Ectodermal cell (in vitro differentiated cells): ENCODE measurements around the gene TRPM3.

Experiments
- H3K27ac ChIP-seq: 2 replicates; pipeline ENCODE4 v1.7.0; 2013; ENCODE audit warnings: mild to moderate bottlenecking, low read depth, low read length; ENCODE audit not compliant: insufficient read depth, poor library complexity, severe bottlenecking
- H3K27me3 ChIP-seq: 2 replicates; pipeline ENCODE4 v1.7.0; 2013; ENCODE audit warnings: mild to moderate bottlenecking, low read length; ENCODE audit not compliant: insufficient read depth, control insufficient read depth, poor library complexity, severe bottlenecking
- H3K36me3 ChIP-seq: one replicate; pipeline ENCODE4 v1.7.0; 2013; ENCODE audit warnings: low read length; ENCODE audit not compliant: control insufficient read depth, insufficient read depth
- H3K4me1 ChIP-seq: one replicate; pipeline ENCODE4 v1.7.0; 2013; ENCODE audit warnings: low read length; ENCODE audit not compliant: control insufficient read depth, insufficient read depth
- H3K4me3 ChIP-seq: 2 replicates; pipeline ENCODE4 v1.7.0; 2013; ENCODE audit warnings: low read depth, low read length, control low read depth; ENCODE audit not compliant: insufficient read depth
- H3K9me3 ChIP-seq: 2 replicates; pipeline ENCODE4 v1.7.0; 2013; ENCODE audit warnings: mild to moderate bottlenecking, low read length, moderate library complexity; ENCODE audit not compliant: control insufficient read depth
- WGBS, 2 experiments: methylation state at CpG; one replicate each; pipeline ENCODE4 v1.1.7; 2013; ENCODE audit warnings: missing lambda C conversion rate in 2 of 2; 5-methylcytosine and 5-hydroxymethylcytosine counted together

The TRPM3 gene

GRCh38 chr9:70486127-70486526 is 635.3 kb downstream of the TRPM3 start:
- H3K4me1 ChIP-seq: no peaks in the 10 kb centered on the region
- no peaks in the 10 kb centered on the region for H3K9me3 ChIP-seq
- H3K27ac ChIP-seq: no peak overlapping the region
- H3K36me3 ChIP-seq: no peaks in the 10 kb centered on the region
- WGBS, 2 experiments: 81 to 82% methylated on average over 3 of the region's 3 CpGs
- H3K4me3 ChIP-seq: no peak overlapping the region
- no peaks in the 10 kb centered on the region for H3K27me3 ChIP-seq

GRCh38 chr9:70485273-70485858 is 636.1 kb downstream of the TRPM3 start:
- Histone ChIP-seq H3K4me3 (no peak overlapping the region), H3K27ac (no peak overlapping the region), H3K27me3 (no peaks in the 10 kb centered on the region), H3K4me1 (peaks cover under 1% of the 10 kb centered on the region), H3K36me3 (no peaks in the 10 kb centered on the region), H3K9me3 (no peaks in the 10 kb centered on the region)
- WGBS, 2 experiments: 89 to 90% methylated on average over 5 of the region's 5 CpGs

GRCh38 chr9:70484232-70485130 is 636.9 kb downstream of the TRPM3 start:
- WGBS, 2 experiments: 74 to 76% methylated on average over 8 of the region's 8 CpGs
- Histone ChIP-seq H3K27me3 (no peaks in the 10 kb centered on the region), H3K4me3 (no peak overlapping the region), H3K27ac (no peak overlapping the region), H3K9me3 (no peaks in the 10 kb centered on the region), H3K4me1 (peaks cover 9% of the 10 kb centered on the region), H3K36me3 (no peaks in the 10 kb centered on the region)

GRCh38 chr9:70481471-70481870 is 640.0 kb downstream of the TRPM3 start:
- H3K4me1 ChIP-seq: peaks cover 9% of the 10 kb centered on the region
- no peaks in the 10 kb centered on the region for H3K27me3 ChIP-seq
- no peak overlapping the region for H3K27ac ChIP-seq
- no peaks in the 10 kb centered on the region for H3K9me3 ChIP-seq
- WGBS, 2 experiments: 75 to 100% methylated on average over 1 of the region's 1 CpG
- H3K36me3 ChIP-seq: no peaks in the 10 kb centered on the region
- H3K4me3 ChIP-seq: no peak overlapping the region

GRCh38 chr9:70480405-70480980 is 640.9 kb downstream of the TRPM3 start:
- H3K27ac ChIP-seq: no peak overlapping the region
- no peaks in the 10 kb centered on the region for H3K36me3 ChIP-seq
- WGBS, 2 experiments: 66 to 70% methylated on average over 15 of the region's 15 CpGs
- H3K4me1 ChIP-seq: peaks cover 9% of the 10 kb centered on the region
- no peaks in the 10 kb centered on the region for H3K27me3 ChIP-seq
- no peak overlapping the region for H3K4me3 ChIP-seq
- no peaks in the 10 kb centered on the region for H3K9me3 ChIP-seq

- 15 to 17% methylated on average over 5 of the region's 5 CpGs for WGBS, 2 experiments
- H3K27ac ChIP-seq: peak overlapping the region; percentile 13
- no peak overlapping the region for H3K4me3 ChIP-seq
- H3K36me3 ChIP-seq: no peaks in the 10 kb centered on the region
- no peaks in the 10 kb centered on the region for H3K27me3 ChIP-seq
- no peaks in the 10 kb centered on the region for H3K9me3 ChIP-seq
- peaks cover 9% of the 10 kb centered on the region for H3K4me1 ChIP-seq
Observed at GRCh38 chr9:70479880-70480291, 641.5 kb downstream of the TRPM3 start.
